Fibroblast of skin of right quadriceps (primary cell): Measurements from ENCODE around the gene TMEM80.
"Not testable (repeated sequence)": the region's sequence is repeated elsewhere in the genome, so short reads cannot be mapped to it uniquely, and the experiment has no call there.

ENCODE experiments used
- DNase-seq: peaks from one replicate; pipeline ENCODE4 v3.0.0-alpha.2; 2013

TMEM80 gene

GRCh38 chr11:680476-680875, 15.1 kb upstream of the TMEM80 start:
- no peak for DNase-seq

GRCh38 chr11:680970-681369, 14.6 kb upstream of the TMEM80 start:
- no peak for DNase-seq

- DNase-seq, result no peak
Observed at GRCh38 chr11:686451-687243, 9.0 kb upstream of the TMEM80 start.

GRCh38 chr11:687751-688150, 7.9 kb upstream of the TMEM80 start:
- no peak for DNase-seq

GRCh38 chr11:688681-689080, 6.9 kb upstream of the TMEM80 start:
- no peak for DNase-seq

GRCh38 chr11:689625-690024, 6.0 kb upstream of the TMEM80 start:
- DNase-seq, result no peak

- not testable (repeated sequence) for DNase-seq
Observed at GRCh38 chr11:690244-690643, 5.4 kb upstream of the TMEM80 start.

- DNase-seq, result no peak
Observed at GRCh38 chr11:690738-691633, 4.6 kb upstream of the TMEM80 start.

- DNase-seq, result no peak
Observed at GRCh38 chr11:691710-692590, 3.7 kb upstream of the TMEM80 start.

GRCh38 chr11:692824-693414, 2.7 kb upstream of the TMEM80 start:
- DNase-seq, result peak; percentile 20

- DNase-seq, result peak; percentile 24
Observed at GRCh38 chr11:693415-693831, 2.2 kb upstream of the TMEM80 start.

- DNase-seq, result no peak
Observed at GRCh38 chr11:693887-694562, 1.6 kb upstream of the TMEM80 start.

GRCh38 chr11:694563-695287, 891 bp upstream of the TMEM80 start, which contains the start of gene DEAF1:
Gene DEAF1, minus strand, starts transcription at chr11:695222. Its CDS starts 175 bp downstream, at chr11:695047.
- DNase-seq, result peak; percentile 97

GRCh38 chr11:695288-695537, 403 bp upstream of the TMEM80 start:
- DNase-seq, result no peak

- peak; percentile 71 for DNase-seq
Observed at GRCh38 chr11:696955-697491, 1.4 kb downstream of the TMEM80 start.

- DNase-seq, result peak; percentile 24
Observed at GRCh38 chr11:697811-698311, 2.2 kb downstream of the TMEM80 start.

GRCh38 chr11:698493-699115, 3.0 kb downstream of the TMEM80 start:
- DNase-seq, result no peak

GRCh38 chr11:699116-699508, 3.5 kb downstream of the TMEM80 start:
- no peak for DNase-seq

GRCh38 chr11:699753-700152, 4.1 kb downstream of the TMEM80 start:
- DNase-seq, result no peak

- DNase-seq, result no peak
Observed at GRCh38 chr11:701741-702461, 6.3 kb downstream of the TMEM80 start.
